Lower leg skin (tissue), 3 donors: ENCODE data around the gene UGT1A4.

Experiments used
- POLR2A ChIP-seq, 2 donors: fragments of 450-650 bp; IDR thresholded peaks; one replicate each; pipeline ENCODE4 v1.6.1; 2016 to 2017; ENCODE audit warnings: antibody characterized with exemption in 2 of 2, mild to moderate bottlenecking in 1 of 2, moderate library complexity in 1 of 2
- TF ChIP-seq, protein P1 (sequence below), 3 donors: fragments of 450-650 bp; IDR thresholded peaks; one replicate each; pipeline ENCODE4 v1.5.1; 2016; ENCODE audit warnings: antibody characterized with exemption in 3 of 3, mild to moderate bottlenecking in 3 of 3, moderate library complexity in 2 of 3

DNA sequence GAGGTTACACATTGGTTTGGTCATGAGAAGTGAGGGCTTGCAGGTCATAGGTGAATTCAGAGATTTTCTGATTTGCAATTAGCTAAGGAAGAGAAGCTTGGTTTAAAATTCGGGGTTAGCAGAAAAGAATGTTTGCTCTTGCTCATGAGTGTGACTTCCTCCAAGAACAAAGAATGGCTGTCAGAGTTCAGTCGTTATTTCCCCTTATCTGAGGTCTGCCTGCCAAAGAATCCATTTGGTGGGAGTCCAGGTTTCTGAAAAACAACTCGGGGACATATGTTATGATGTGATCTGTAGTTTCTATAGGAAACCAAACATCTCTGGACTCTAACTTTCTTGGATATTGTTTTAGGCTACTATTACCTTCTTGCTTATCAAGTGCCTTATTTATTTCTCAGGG, 29.0 kb upstream of the UGT1A4 start:
- TF ChIP-seq, protein P1, sequence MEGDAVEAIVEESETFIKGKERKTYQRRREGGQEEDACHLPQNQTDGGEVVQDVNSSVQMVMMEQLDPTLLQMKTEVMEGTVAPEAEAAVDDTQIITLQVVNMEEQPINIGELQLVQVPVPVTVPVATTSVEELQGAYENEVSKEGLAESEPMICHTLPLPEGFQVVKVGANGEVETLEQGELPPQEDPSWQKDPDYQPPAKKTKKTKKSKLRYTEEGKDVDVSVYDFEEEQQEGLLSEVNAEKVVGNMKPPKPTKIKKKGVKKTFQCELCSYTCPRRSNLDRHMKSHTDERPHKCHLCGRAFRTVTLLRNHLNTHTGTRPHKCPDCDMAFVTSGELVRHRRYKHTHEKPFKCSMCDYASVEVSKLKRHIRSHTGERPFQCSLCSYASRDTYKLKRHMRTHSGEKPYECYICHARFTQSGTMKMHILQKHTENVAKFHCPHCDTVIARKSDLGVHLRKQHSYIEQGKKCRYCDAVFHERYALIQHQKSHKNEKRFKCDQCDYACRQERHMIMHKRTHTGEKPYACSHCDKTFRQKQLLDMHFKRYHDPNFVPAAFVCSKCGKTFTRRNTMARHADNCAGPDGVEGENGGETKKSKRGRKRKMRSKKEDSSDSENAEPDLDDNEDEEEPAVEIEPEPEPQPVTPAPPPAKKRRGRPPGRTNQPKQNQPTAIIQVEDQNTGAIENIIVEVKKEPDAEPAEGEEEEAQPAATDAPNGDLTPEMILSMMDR (IDR thresholded peaks at IDR 0.05) = no peak
- no peak for TF ChIP-seq POLR2A (IDR thresholded peaks at IDR 0.05)
